ENCODE measurements around the gene TNFRSF12A.
"Not testable (repeated sequence)": the region's sequence is repeated elsewhere in the genome, so short reads cannot be mapped to it uniquely, and the experiment has no call there.

Gene TNFRSF12A

GRCh38 chr16:3066440-3066748 lies 46.2 kb downstream of the TNFRSF12A start:
- no peak for TF ChIP-seq CTCF (conservative IDR thresholded peaks at IDR 0.05; ENCODE audit: low read depth, low read length)
- DNase-seq (ENCODE audit: low read depth) = no peak
- no peak overlapping the region for H3K4me3 ChIP-seq (ENCODE audit: low read depth, low read length)

DNA sequence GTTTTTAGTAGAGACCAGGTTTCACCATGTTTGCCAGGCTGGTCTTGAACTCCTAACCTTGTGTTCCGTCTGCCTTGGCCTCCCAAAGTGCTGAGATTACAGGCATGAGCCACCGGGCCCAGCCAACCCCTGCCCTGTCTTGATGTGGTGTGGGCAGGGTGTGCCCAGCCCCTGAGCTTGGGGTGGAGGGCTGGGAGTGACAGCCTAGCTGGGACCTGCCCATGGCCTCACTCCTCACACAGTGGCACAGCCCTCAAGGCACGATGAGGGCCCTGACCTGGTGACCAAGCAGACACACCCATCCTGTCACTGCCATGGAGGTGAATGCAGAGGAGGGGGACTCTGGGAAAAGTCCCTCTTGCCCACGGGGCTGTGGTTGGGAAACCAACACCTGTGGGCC lies 48.3 kb downstream of the TNFRSF12A start:
- no peak for TF ChIP-seq CTCF (conservative IDR thresholded peaks at IDR 0.05; ENCODE audit: low read depth, low read length)
- no peak for DNase-seq (ENCODE audit: low read depth)

GRCh38 chr16:3069146-3069545 lies 49.0 kb downstream of the TNFRSF12A start:
- DNase-seq (ENCODE audit: low read depth); H3K4me3 ChIP-seq (ENCODE audit: low read depth, low read length): not testable (repeated sequence)

More for the DNA sequence above, 48.3 kb downstream of the TNFRSF12A start:
- no peak overlapping the region for H3K4me3 ChIP-seq (ENCODE audit: low read depth, low read length)

DNA sequence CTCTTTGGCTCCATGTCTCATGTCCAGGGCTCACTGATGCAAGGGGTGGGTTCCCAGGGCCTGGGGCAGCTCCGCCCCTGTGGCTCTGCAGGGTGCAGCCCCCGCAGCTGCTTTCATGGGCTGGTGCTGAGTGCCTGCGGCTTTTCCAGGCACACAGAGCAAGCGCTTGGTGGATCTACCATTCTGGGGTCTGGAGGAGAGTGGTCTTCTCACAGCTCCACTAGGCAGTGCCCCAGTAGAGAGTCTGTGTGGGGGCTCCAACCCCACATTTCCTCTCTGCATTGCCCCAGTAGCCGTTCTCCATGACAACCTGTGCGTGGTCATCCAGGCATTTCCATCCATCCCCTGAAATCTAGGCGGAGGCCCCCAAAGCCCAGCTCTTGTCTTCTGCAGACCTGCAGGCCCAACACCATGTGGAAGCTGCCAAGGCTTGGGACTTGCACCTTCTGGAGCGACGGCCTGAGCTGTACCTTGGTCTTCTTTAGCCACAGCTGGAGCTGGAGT lies 50.5 kb downstream of the TNFRSF12A start:
- TF ChIP-seq CTCF (conservative IDR thresholded peaks at IDR 0.05; ENCODE audit: low read depth, low read length) = no peak
- no peak overlapping the region for H3K4me3 ChIP-seq (ENCODE audit: low read depth, low read length)
- DNase-seq (ENCODE audit: low read depth) = no peak

DNA sequence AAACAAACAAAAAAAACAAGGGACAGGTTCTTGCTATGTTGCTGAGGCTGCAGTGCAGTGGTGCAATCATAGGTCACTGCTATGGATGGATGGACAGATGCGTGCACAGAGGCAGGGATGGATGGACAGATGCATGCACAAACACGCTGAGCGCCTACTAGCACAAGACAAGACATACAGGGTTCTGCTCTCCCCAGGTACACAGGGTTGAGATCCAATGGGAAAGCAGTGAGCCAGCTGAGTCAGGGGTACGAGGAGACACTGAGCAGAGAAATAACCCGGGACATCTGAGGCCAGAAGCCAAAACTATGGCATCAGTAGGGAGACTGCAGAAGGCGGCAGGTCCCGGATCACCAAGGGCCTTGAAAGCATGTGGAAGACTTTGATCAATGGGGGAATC lies 51.5 kb downstream of the TNFRSF12A start:
- no peak for TF ChIP-seq CTCF (conservative IDR thresholded peaks at IDR 0.05; ENCODE audit: low read depth, low read length)
- H3K4me3 ChIP-seq (ENCODE audit: low read depth, low read length) = no peak overlapping the region
- no peak for DNase-seq (ENCODE audit: low read depth)
